NCI-H524 treated with DMSO at 0.1 percent for 48 hours (cell line): ENCODE results near the gene UBC.
A peak's percentile ranks its signal among the peaks of the same experiment; 100 is the strongest.

Experiments
- DNase-seq: peaks from one replicate; lab custom pipeline; 2025; lab: John Stamatoyannopoulos, UW

Gene UBC

DNA sequence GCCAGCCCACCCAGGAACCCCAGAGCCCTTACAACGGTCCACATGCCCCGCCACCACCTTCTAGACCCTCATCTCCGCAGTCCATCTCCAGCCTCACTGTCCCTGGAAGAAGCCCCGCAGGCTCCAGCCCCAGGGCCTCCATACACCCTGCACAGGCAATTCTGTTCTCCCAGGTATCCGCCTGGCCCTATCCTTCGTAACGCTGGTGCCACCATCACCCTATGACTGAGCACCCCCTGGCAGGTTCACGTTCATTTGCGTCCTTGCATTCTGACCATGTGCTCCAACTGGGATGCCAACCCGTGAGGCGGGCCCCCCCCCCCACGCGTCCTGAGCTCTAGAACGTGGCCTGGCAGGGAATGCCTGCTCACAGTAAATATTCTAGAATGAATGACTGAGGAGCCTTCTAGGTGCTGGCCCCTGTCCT, 50.1 kb downstream of the UBC start:
- no peak for DNase-seq

- peak; percentile 16 for DNase-seq
Observed at GRCh38 chr12:124863416-124864325, 50.8 kb downstream of the UBC start, which contains the start of gene SCARB1. Gene SCARB1, minus strand, starts transcription at chr12:124863864. Its CDS starts 144 bp downstream, at chr12:124863720.

GRCh38 chr12:124862768-124863415, 51.6 kb downstream of the UBC start:
- no peak for DNase-seq

DNA sequence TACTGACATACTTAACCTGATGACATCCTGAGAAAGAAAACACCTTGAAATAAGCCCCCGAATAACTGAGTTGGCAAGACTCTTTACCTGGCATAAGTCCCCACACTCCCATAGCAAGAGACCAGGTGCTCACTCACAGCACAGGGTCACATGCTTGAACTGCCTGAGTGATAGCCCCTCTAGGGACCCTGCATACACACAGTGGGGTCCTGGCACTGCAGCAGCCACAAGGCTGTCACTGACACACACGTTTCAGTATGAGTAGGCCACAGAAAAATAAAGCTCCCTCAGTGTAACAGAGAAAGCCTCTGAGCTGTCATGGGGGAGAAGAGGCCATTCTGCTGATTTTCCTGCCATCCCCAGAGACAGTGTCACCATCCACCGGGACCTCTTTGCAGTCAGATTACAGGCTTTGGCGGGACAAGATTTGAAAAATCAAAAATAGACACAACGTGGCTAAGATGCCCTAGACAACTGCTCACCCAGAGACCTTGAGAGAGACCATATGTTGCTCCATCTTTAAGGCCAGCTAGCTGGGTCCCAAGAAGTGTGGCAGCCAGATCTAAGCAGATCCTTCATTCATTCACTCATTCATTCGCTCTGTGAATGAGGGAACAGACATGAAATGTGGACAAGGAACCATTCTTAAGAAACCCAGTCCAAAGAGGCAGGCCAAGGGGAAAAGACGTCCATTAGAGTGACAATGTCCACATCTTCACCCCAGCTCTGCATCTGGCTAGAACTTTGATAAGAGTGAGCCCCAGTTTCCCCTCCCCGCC, 52.4 kb downstream of the UBC start:
- DNase-seq = no peak
